Neural progenitor cell (in vitro differentiated cells): ENCODE results near the gene EDN2.

Experiments used
- CTCF ChIP-seq: fragments of 200-600 bp; sonication (generic); IDR thresholded peaks from 2 replicates; pipeline ENCODE4 v1.5.1; 2017; ENCODE audit warnings: antibody characterized with exemption, mild to moderate bottlenecking
- EZH2 ChIP-seq: fragments of 200-600 bp; sonication (generic); IDR thresholded peaks from 2 replicates; pipeline ENCODE4 v1.6.1; 2017; ENCODE audit warnings: antibody characterized with exemption, mild to moderate bottlenecking, moderate library complexity
- EZH2phosphoT487 ChIP-seq: fragments of 200-600 bp; sonication (generic); IDR thresholded peaks from 2 replicates; pipeline ENCODE4 v1.6.1; 2017; ENCODE audit warnings: antibody characterized with exemption

GRCh38 chr1:41515778-41516167 lies 31.3 kb upstream of the EDN2 start:
- no peak for TF ChIP-seq CTCF
- TF ChIP-seq EZH2 = no peak
- TF ChIP-seq EZH2phosphoT487 = no peak
